Body of pancreas (tissue), 4 donors: ENCODE results near the gene VAV1.
A peak's percentile ranks its signal among the peaks of the same experiment; 100 is the strongest.

Source experiments
- POLR2A ChIP-seq, 3 donors: fragments of 450-650 bp; IDR thresholded peaks; one replicate each; pipeline ENCODE4 v1.6.1; 2016; ENCODE audit warnings: antibody characterized with exemption in 3 of 3, mild to moderate bottlenecking in 2 of 3
- TF ChIP-seq, protein P1 (sequence below), 7 experiments: fragments of 450-650 bp in 4 of 7; fragments of 200-600 bp in 3 of 7; sonication (generic) in 3 of 7; IDR thresholded peaks; one replicate each; pipeline ENCODE4 v1.5.1; 2016 to 2019; ENCODE audit warnings: antibody characterized with exemption in 7 of 7

DNA sequence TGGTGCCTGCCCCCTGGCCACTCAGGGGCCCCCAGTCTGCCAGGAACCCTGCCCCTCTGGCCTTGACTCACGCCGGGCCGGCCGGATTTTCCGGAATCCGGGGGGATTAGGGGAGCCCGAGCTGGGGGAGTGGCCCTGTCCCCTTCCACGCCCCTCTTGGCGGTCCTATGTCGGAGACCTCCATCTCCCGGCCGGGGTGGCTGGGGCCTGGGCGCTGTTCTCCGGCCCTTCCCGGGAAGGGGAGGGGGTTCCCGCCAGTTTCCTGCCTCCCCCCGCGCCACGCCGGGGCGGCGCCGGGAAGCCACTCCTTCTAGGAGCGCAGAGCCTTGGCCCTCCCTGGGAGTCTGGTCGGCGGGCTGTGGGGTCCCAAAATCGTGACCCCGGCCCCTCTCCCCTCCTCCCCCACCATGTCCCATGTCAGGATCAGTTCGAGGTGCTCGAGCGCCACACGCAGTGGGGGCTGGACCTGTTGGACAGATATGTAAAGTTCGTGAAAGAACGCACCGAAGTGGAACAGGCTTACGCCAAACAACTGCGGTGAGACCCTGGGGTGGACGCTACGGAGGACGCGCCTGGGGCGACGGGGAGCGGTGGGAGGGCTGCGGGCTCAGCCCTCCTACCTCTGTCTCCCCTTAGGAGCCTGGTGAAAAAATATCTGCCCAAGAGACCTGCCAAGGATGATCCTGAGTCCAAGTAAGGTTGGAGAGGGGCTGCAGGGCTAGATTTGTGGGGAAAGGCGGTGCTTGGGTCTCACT is 31.7 kb upstream of the VAV1 start:
- TF ChIP-seq, protein P1, sequence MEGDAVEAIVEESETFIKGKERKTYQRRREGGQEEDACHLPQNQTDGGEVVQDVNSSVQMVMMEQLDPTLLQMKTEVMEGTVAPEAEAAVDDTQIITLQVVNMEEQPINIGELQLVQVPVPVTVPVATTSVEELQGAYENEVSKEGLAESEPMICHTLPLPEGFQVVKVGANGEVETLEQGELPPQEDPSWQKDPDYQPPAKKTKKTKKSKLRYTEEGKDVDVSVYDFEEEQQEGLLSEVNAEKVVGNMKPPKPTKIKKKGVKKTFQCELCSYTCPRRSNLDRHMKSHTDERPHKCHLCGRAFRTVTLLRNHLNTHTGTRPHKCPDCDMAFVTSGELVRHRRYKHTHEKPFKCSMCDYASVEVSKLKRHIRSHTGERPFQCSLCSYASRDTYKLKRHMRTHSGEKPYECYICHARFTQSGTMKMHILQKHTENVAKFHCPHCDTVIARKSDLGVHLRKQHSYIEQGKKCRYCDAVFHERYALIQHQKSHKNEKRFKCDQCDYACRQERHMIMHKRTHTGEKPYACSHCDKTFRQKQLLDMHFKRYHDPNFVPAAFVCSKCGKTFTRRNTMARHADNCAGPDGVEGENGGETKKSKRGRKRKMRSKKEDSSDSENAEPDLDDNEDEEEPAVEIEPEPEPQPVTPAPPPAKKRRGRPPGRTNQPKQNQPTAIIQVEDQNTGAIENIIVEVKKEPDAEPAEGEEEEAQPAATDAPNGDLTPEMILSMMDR (IDR thresholded peaks at IDR 0.05), result no peak
- TF ChIP-seq POLR2A (IDR thresholded peaks at IDR 0.05), result peak in 1 of 3 donors; percentile 38
